ENCODE measurements around the gene RNF5.

Gene RNF5

DNA sequence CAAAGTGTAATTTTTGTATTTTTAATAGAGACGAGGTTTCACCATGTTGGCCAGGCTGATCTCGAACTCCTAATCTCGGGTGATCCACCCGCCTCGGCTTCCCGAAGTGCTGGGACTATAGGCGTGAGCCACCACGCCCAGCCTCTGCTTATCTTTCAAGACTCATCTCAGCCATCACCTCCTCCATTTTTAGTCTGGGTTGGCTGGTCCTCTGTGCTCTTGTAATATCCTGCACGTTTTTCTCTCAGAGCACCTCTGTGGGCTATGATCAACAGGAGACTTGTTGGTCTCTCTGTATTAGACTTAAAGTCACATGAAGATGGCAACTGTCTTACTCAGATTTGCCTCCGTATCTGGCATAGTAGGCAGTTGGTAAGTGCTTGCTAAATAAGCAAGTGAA lies 38.1 kb downstream of the RNF5 start:
- TF ChIP-seq, protein P1, sequence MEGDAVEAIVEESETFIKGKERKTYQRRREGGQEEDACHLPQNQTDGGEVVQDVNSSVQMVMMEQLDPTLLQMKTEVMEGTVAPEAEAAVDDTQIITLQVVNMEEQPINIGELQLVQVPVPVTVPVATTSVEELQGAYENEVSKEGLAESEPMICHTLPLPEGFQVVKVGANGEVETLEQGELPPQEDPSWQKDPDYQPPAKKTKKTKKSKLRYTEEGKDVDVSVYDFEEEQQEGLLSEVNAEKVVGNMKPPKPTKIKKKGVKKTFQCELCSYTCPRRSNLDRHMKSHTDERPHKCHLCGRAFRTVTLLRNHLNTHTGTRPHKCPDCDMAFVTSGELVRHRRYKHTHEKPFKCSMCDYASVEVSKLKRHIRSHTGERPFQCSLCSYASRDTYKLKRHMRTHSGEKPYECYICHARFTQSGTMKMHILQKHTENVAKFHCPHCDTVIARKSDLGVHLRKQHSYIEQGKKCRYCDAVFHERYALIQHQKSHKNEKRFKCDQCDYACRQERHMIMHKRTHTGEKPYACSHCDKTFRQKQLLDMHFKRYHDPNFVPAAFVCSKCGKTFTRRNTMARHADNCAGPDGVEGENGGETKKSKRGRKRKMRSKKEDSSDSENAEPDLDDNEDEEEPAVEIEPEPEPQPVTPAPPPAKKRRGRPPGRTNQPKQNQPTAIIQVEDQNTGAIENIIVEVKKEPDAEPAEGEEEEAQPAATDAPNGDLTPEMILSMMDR (conservative IDR thresholded peaks at IDR 0.05; ENCODE audit: low read depth, low read length), result no peak
- H3K4me3 ChIP-seq (ENCODE audit: low read length), result no peak overlapping the region
- no peak for DNase-seq (ENCODE audit: low read depth)

DNA sequence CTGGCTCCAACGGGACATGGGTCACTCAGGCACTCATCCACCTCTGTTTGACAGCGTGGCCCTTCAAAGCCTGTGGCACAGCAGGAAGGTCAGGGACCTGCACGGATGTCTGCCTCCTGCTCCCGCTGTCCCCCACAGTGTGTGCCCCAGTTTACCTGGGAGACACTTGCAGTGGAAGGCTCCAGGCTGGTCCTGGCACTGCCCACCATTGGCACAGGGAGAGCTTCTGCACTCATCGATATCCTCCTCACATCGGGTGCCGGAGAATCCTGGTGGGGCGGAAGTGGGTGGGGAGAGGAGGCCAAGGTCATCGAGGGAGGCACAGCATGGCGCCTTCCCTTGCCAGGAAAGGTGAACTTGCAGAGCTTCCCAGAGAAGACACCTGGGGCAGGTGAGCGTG lies 38.8 kb downstream of the RNF5 start:
- TF ChIP-seq, protein P1 (conservative IDR thresholded peaks at IDR 0.05; ENCODE audit: low read depth, low read length), result no peak
- H3K4me3 ChIP-seq (ENCODE audit: low read length), result no peak overlapping the region
- no peak for DNase-seq (ENCODE audit: low read depth)

- TF ChIP-seq, protein P1 (conservative IDR thresholded peaks at IDR 0.05; ENCODE audit: low read depth, low read length), result no peak
- no peak for DNase-seq (ENCODE audit: low read depth)
Measured at GRCh38 chr6:32218167-32218566, 40.0 kb downstream of the RNF5 start.

DNA sequence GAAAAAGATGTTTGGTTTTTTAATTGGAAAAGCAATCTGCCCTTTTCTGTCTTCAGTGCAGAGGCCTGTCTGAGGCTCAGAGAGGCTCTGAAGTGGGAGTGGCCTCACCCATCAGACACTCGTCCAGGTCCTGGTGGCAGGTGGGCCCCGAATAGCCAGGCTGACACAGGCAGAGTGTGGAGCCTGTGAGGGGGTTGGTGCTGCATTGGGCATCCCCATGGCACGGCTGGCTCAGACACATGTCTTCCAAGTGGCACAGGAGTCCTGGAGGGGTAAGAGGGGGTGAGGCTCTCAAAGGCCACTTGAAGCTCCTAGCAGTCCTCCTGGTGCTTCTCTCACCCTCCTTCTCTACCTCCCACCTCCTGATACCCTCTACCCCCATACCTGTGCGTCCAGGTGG lies 41.8 kb downstream of the RNF5 start:
- no peak overlapping the region for H3K4me3 ChIP-seq (ENCODE audit: low read length)
- TF ChIP-seq, protein P1 (conservative IDR thresholded peaks at IDR 0.05; ENCODE audit: low read depth, low read length), result no peak
- DNase-seq (ENCODE audit: low read depth), result no peak

More at GRCh38 chr6:32218167-32218566, 40.0 kb downstream of the RNF5 start:
- no peak overlapping the region for H3K4me3 ChIP-seq (ENCODE audit: low read length)

- TF ChIP-seq, protein P1 (conservative IDR thresholded peaks at IDR 0.05; ENCODE audit: low read depth, low read length), result no peak
- H3K4me3 ChIP-seq (ENCODE audit: low read length), result no peak overlapping the region
- DNase-seq (ENCODE audit: low read depth), result no peak
Measured at GRCh38 chr6:32222333-32223230, 44.4 kb downstream of the RNF5 start.

DNA sequence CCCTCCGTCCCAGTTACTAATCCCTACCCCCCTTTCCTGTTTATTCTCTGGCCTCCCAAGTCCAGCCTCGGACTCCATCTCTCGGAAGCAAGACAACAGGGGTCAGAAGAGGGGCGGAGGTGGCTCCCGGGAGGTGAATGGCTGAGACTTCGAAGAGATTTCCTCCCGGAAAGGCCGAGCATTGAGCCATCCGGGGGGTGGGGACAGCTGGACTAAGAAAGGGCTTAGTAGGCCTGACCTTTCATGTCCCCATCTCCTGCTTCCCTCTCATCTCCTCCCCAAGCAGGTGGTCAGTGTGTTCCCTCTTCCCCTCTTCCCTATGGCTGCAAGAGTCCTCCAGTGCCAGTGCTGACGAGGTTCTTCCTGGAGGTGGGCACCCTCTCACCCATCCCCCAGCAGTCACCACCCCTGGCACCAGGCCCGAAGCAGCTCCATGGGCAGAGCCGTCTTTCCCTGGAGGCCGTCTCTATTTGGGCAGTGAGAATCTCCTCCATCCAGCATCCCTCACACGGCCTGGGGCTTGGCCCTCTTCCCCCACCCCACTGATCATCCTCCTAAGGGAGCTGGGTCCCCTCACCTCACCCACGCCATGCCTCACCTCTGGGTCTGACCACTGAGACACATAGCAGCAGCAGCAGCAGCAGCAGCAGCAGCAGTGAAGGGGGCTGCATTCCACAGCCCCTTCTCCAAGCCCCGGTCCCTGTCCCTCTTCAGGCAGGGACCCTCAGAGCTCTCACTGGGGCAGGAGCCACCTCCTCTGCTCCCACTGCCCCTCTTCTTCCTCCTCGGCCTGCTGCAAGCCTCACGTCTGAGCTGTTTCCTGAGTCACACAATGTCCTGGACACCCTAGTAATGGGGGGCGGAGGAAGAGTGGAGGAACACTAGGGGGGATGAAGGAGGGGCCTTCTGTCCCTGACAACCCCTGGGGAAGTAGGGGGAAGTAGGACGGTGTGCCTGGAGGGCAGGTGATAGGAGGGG lies 45.3 kb downstream of the RNF5 start, which contains the start of gene NOTCH4:
Gene NOTCH4, minus strand, starts transcription at position 810 of the 978 bp plus-strand sequence. Its CDS starts 139 bp downstream, at position 671.
- DNase-seq (ENCODE audit: low read depth), result no peak
- no peak within 1 kb of the TSS for H3K4me3 ChIP-seq (ENCODE audit: low read length)
- TF ChIP-seq, protein P1 (conservative IDR thresholded peaks at IDR 0.05; ENCODE audit: low read depth, low read length), result no peak

All from retinal pigment epithelial cell (primary cell).